A673 (cell line): ENCODE measurements around the gene TMEM178A.

Source experiments
- EZH2 ChIP-seq: fragments of 200-600 bp; sonication (generic); IDR thresholded peaks from 2 replicates; pipeline ENCODE4 v1.6.1; 2017; ENCODE audit warnings: borderline replicate concordance, low read depth, mild to moderate bottlenecking, mixed read lengths, antibody characterized with exemption, low read length; ENCODE audit not compliant: poor library complexity, severe bottlenecking
- TF ChIP-seq, protein P1 (sequence below): fragments of 300-800, 200-600 bp; sonication (generic); conservative IDR thresholded peaks from 2 replicates; pipeline ENCODE4 v1.5.1; 2017; ENCODE audit warnings: low read depth, mild to moderate bottlenecking, antibody characterized with exemption, low read length, moderate library complexity, mixed read lengths

GRCh38 chr2:39665811-39666490 is at the start of gene TMEM178A:
- TF ChIP-seq, protein P1, sequence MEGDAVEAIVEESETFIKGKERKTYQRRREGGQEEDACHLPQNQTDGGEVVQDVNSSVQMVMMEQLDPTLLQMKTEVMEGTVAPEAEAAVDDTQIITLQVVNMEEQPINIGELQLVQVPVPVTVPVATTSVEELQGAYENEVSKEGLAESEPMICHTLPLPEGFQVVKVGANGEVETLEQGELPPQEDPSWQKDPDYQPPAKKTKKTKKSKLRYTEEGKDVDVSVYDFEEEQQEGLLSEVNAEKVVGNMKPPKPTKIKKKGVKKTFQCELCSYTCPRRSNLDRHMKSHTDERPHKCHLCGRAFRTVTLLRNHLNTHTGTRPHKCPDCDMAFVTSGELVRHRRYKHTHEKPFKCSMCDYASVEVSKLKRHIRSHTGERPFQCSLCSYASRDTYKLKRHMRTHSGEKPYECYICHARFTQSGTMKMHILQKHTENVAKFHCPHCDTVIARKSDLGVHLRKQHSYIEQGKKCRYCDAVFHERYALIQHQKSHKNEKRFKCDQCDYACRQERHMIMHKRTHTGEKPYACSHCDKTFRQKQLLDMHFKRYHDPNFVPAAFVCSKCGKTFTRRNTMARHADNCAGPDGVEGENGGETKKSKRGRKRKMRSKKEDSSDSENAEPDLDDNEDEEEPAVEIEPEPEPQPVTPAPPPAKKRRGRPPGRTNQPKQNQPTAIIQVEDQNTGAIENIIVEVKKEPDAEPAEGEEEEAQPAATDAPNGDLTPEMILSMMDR, result no peak
- no peak for TF ChIP-seq EZH2
